Mammary epithelial cell (primary cell): ENCODE measurements around the gene MORN5.

Experiments
- CTCF ChIP-seq, 2 donors: IDR thresholded peaks in 1 of 2; conservative IDR thresholded peaks in 1 of 2; 2 replicates each; pipeline ENCODE4 v1.5.1; 2011 to 2012; ENCODE audit warnings: inconsistent platforms in 2 of 2, low read length in 2 of 2, mild to moderate bottlenecking in 2 of 2, control low read depth in 1 of 2, low read depth in 1 of 2; ENCODE audit not compliant: insufficient read depth in 1 of 2; ENCODE audit errors: extremely low read depth in 1 of 2
- EZH2 ChIP-seq: IDR thresholded peaks from 2 replicates; pipeline ENCODE4 v1.6.1; 2012; ENCODE audit warnings: low read length, inconsistent platforms, borderline replicate concordance

DNA sequence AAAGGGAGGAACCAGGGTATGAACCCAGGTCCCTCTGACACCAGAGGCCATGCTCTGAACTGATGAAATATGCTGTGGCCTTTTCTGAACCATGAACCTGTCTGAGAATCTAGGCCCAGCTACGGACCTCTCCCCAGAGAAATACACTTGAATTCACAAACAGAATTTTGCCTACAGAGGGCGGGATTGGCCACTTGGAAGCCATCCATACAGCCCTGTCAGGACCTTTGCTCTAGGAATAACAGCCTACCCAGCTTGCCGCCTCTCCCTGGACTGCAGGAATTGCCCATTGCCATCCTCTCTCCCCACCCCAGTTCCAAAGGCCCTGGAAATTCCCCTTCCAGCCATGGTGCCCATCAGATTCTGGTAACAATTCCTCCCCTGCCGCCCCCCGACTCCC is 26.6 kb downstream of the MORN5 start:
- TF ChIP-seq CTCF (conservative IDR thresholded peaks at IDR 0.05 in 1 of 2, IDR thresholded peaks at IDR 0.05 in 1 of 2; ENCODE audit: extremely low read depth in 1 of 2, insufficient read depth in 1 of 2, low read depth in 1 of 2, low read length in 2 of 2) (no peak), EZH2 (no peak)
